Prostate gland (tissue), 2 donors: ENCODE results near the gene PARD6A.

Experiments used
- POLR2A ChIP-seq: fragments of 450-650 bp; IDR thresholded peaks from one replicate; pipeline ENCODE4 v1.6.1; 2016; ENCODE audit warnings: antibody characterized with exemption, mild to moderate bottlenecking
- POLR2AphosphoS5 ChIP-seq: sonication (generic); formaldehyde crosslinking; IDR thresholded peaks from one replicate; pipeline ENCODE4 v1.6.1; 2017; ENCODE audit warnings: antibody characterized with exemption
- TF ChIP-seq, protein P1 (sequence below), 4 experiments: fragments of 200-600 bp in 2 of 4; fragments of 450-650 bp in 2 of 4; sonication (generic) in 2 of 4; IDR thresholded peaks; 1 replicate in 3 of 4; 2 replicates in 1 of 4; pipeline ENCODE4 v1.5.1; 2016 to 2019; ENCODE audit warnings: antibody characterized with exemption in 4 of 4, mild to moderate bottlenecking in 2 of 4, moderate library complexity in 2 of 4

DNA sequence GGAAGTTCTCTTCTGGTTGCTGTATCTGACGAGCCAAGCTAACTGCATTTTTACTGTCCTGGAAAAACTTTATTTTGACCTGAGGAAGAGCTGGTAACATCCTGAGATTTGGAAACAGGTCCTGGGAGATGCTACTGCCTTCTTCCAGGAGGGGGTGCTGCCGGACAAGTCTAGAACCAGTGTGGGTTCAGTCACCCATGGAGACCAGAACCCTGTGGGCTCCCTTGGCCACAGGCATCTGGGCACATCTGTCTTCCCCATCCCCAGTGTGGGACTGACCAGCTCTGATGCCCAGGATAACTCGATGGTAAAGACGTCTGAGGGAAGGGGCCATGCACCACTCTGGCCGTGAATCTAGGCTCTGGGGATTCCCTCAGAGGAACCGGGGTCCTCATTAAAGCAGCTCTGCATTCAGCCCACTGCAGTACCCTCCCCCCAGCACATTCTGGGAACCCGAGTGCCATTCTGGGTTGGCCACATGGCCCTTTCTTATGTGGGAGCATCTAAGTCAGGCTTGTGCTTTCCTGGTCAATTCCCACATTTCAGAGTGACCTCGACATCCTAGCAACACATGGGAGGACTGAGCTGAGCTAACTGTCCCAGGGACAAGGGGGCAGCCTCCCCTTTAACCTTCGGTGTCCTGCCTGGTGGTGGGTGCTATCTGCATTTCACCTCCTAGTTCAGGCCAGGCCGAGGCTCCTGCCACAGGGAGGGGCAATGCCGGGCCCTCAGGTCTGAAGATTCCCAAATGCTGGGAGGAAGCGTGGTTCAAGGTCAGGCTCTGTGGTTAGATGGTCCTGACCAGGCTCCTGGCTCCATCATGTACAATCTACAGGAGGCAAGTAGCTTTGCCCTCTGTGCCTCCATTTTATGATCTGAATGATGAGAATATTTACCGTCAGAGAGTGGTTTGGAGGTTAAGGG lies 12.2 kb downstream of the PARD6A start:
- TF ChIP-seq, protein P1, sequence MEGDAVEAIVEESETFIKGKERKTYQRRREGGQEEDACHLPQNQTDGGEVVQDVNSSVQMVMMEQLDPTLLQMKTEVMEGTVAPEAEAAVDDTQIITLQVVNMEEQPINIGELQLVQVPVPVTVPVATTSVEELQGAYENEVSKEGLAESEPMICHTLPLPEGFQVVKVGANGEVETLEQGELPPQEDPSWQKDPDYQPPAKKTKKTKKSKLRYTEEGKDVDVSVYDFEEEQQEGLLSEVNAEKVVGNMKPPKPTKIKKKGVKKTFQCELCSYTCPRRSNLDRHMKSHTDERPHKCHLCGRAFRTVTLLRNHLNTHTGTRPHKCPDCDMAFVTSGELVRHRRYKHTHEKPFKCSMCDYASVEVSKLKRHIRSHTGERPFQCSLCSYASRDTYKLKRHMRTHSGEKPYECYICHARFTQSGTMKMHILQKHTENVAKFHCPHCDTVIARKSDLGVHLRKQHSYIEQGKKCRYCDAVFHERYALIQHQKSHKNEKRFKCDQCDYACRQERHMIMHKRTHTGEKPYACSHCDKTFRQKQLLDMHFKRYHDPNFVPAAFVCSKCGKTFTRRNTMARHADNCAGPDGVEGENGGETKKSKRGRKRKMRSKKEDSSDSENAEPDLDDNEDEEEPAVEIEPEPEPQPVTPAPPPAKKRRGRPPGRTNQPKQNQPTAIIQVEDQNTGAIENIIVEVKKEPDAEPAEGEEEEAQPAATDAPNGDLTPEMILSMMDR (IDR thresholded peaks at IDR 0.05), result peak; percentile 15 to 81 (median 54)
- no peak for TF ChIP-seq POLR2A
- TF ChIP-seq POLR2AphosphoS5, result peak; percentile 24
